ENCODE measurements around the gene CCDC148.

The CCDC148 gene

GRCh38 chr2:158204741-158205165, 251.8 kb downstream of the CCDC148 start:
- no peak for DNase-seq

GRCh38 chr2:158202161-158202815, 254.3 kb downstream of the CCDC148 start:
- DNase-seq: no peak

GRCh38 chr2:158199928-158200650, 256.5 kb downstream of the CCDC148 start:
- no peak for DNase-seq

- no peak for DNase-seq
Observed at GRCh38 chr2:158197940-158198339, 258.6 kb downstream of the CCDC148 start.

GRCh38 chr2:158194229-158194628, 262.3 kb downstream of the CCDC148 start:
- no peak for DNase-seq

- DNase-seq: no peak
Observed at GRCh38 chr2:158192515-158193443, 263.8 kb downstream of the CCDC148 start.

GRCh38 chr2:158191076-158191895, 265.3 kb downstream of the CCDC148 start:
- peak in 1 of 2 experiments; percentile 29 for DNase-seq

GRCh38 chr2:158189526-158189925, 267.0 kb downstream of the CCDC148 start:
- no peak for DNase-seq

GRCh38 chr2:158187908-158188307, 268.6 kb downstream of the CCDC148 start:
- no peak for DNase-seq

- no peak for DNase-seq
Observed at GRCh38 chr2:158184556-158185343, 271.8 kb downstream of the CCDC148 start.

GRCh38 chr2:158184001-158184400, 272.6 kb downstream of the CCDC148 start:
- DNase-seq: no peak

- no peak for DNase-seq
Observed at GRCh38 chr2:158182676-158183295, 273.8 kb downstream of the CCDC148 start.

- DNase-seq: no peak
Observed at GRCh38 chr2:158181171-158181570, 275.4 kb downstream of the CCDC148 start.

GRCh38 chr2:158179660-158180059, 276.9 kb downstream of the CCDC148 start:
- no peak for DNase-seq

GRCh38 chr2:158178646-158179045, 277.9 kb downstream of the CCDC148 start:
- no peak for DNase-seq

GRCh38 chr2:158174956-158175355, 281.6 kb downstream of the CCDC148 start:
- no peak for DNase-seq

GRCh38 chr2:158174495-158174894, 282.1 kb downstream of the CCDC148 start:
- no peak for DNase-seq

GRCh38 chr2:158172719-158173118, 283.8 kb downstream of the CCDC148 start:
- no peak for DNase-seq

- no peak for DNase-seq
Observed at GRCh38 chr2:158154596-158154995, 302.0 kb downstream of the CCDC148 start.

- DNase-seq: no peak
Observed at GRCh38 chr2:158153270-158154015, 303.1 kb downstream of the CCDC148 start.

Data from stimulated activated CD4-positive, alpha-beta T cell treated with anti-CD3 and anti-CD28 coated beads, Interleukin-4, amount 100 ng/mL, for 4 hours (primary cell).